GM12878 (cell line): Measurements from ENCODE around the gene SIRT2. TPM values are rescaled to one million over a fixed set of nuclear protein-coding genes. Genes with fewer than 3 reads are reported as not detected.

Experiments
- ATAC-seq: fragments of 200-7000 bp; cut with Tn5 transposase; 3 replicates; pipeline ENCODE4 v1.9.1; 2020; ENCODE audit warnings: mild to moderate bottlenecking, moderate library complexity
- BruUV-seq: library from RNA; stranded (reverse); fragments of 400-500 nt; replicated peaks from 2 replicates; lab custom pipeline; 2021; lab: Mats Ljungman, UMichigan
- CTCF ChIA-PET: fragments of 300-600 bp; sonication (Branson Sonifier 250); formaldehyde crosslinking; extraction: SDS; loops from one replicate; lab custom pipeline; 2021; ENCODE audit warnings: inconsistent platforms; lab: Yijun Ruan, JAX
- POLR2A ChIA-PET: fragments of 350-600 bp; formaldehyde crosslinking; extraction: SDS; loops from one replicate; lab custom pipeline; 2021; ENCODE audit warnings: inconsistent platforms; lab: Charles Lee
- RAD21 ChIA-PET: fragments of 300-600 bp; sonication (Branson Sonifier 250); formaldehyde crosslinking; loops from one replicate; lab custom pipeline; 2023; ENCODE audit warnings: antibody characterized with exemption; ENCODE audit not compliant: unreplicated experiment; lab: Charles Lee
- SMC1A ChIA-PET: fragments of 300-600 bp; sonication (Branson Sonifier 250); formaldehyde crosslinking; loops from one replicate; lab custom pipeline; 2023; ENCODE audit not compliant: unreplicated experiment, uncharacterized antibody; lab: Charles Lee
- DNase-seq: peaks from one replicate; pipeline ENCODE4 v3.0.0-alpha.2; 2011; ENCODE audit warnings: low read depth, low spot score
- FAIRE-seq: peaks from 3 replicates; lab custom pipeline; 2011; peaks lifted over from hg19 to GRCh38; lab: Jason Lieb, UNC
- H2AFZ ChIP-seq: 2 replicates; pipeline ENCODE4 v1.6.0; 2011; ENCODE audit warnings: low read depth, low read length, control low read depth; ENCODE audit not compliant: control insufficient read depth
- H3K27ac ChIP-seq: 2 replicates; pipeline ENCODE4 v1.5.1; 2011; ENCODE audit warnings: control low read depth; ENCODE audit not compliant: control insufficient read depth, insufficient read depth
- H3K27me3 ChIP-seq, 2 experiments: replicated peaks in 1 of 2; 2 replicates each; pipeline versions ENCODE4 v1.6.0 to v1.6.1; 2011; ENCODE audit warnings: low read length in 1 of 2; ENCODE audit not compliant: control insufficient read depth in 2 of 2, insufficient read depth in 2 of 2
- H3K36me3 ChIP-seq, 2 experiments: 2 replicates each; pipeline ENCODE4 v1.5.1; 2011; ENCODE audit warnings: low read length in 1 of 2; ENCODE audit not compliant: control insufficient read depth in 2 of 2, insufficient read depth in 2 of 2
- H3K4me1 ChIP-seq: 2 replicates; pipeline ENCODE4 v1.6.1; 2011; ENCODE audit warnings: mild to moderate bottlenecking, low read length, moderate library complexity, mixed read lengths; ENCODE audit not compliant: control insufficient read depth, insufficient read depth
- H3K4me2 ChIP-seq: 2 replicates; pipeline ENCODE4 v1.6.0; 2011; ENCODE audit warnings: control low read depth; ENCODE audit not compliant: control insufficient read depth, insufficient read depth
- H3K4me3 ChIP-seq: fragments of 200-600 bp; sonication (generic); 2 replicates; pipeline ENCODE4 v1.5.1; 2016
- H3K79me2 ChIP-seq: 2 replicates; pipeline ENCODE4 v1.6.0; 2011; ENCODE audit warnings: low read length; ENCODE audit not compliant: control insufficient read depth, insufficient read depth
- H3K9ac ChIP-seq: 2 replicates; pipeline ENCODE4 v1.8.0; 2011; ENCODE audit warnings: low read length, control low read depth, mixed read lengths; ENCODE audit not compliant: control insufficient read depth, insufficient read depth
- H3K9me3 ChIP-seq: replicated peaks from 3 replicates; pipeline ENCODE4 v1.5.1; 2011; ENCODE audit warnings: mild to moderate bottlenecking, low read length; ENCODE audit not compliant: control insufficient read depth, insufficient read depth
- H4K20me1 ChIP-seq: 2 replicates; pipeline ENCODE4 v1.6.0; 2011; ENCODE audit not compliant: control insufficient read depth, insufficient read depth
- EP300 ChIP-seq, 2 experiments: fragments of 150-350 bp in 1 of 2; IDR thresholded peaks; 2 replicates each; pipeline ENCODE4 v1.6.1; 2011 to 2012; ENCODE audit warnings: low read depth in 2 of 2, low read length in 2 of 2, borderline replicate concordance in 1 of 2, improper control_type of control experiment in 1 of 2, inconsistent platforms in 1 of 2; ENCODE audit not compliant: control insufficient read depth in 1 of 2
- FOXM1 ChIP-seq: IDR thresholded peaks from 2 replicates; pipeline ENCODE4 v1.6.1; 2012; ENCODE audit warnings: low read depth, mild to moderate bottlenecking, inconsistent platforms, low read length, moderate library complexity
- HDAC2 ChIP-seq: fragments of 200-600 bp; sonication (generic); IDR thresholded peaks from 2 replicates; pipeline ENCODE4 v1.6.1; 2017
- KDM1A ChIP-seq: fragments of 200-600 bp; sonication (generic); IDR thresholded peaks from 2 replicates; pipeline ENCODE4 v1.6.1; 2016; ENCODE audit warnings: borderline replicate concordance
- MLLT1 ChIP-seq: fragments of 450-650 bp; IDR thresholded peaks from 2 replicates; pipeline ENCODE4 v1.6.1; 2016; ENCODE audit warnings: mild to moderate bottlenecking
- PRDM15 ChIP-seq: fragments of 450-650 bp; formaldehyde crosslinking; IDR thresholded peaks from 2 replicates; pipeline ENCODE4 v1.4.0; 2020; ENCODE audit warnings: mild to moderate bottlenecking, moderate library complexity
- SKIL ChIP-seq: fragments of 450-650 bp; IDR thresholded peaks from 2 replicates; pipeline ENCODE4 v1.6.1; 2017; ENCODE audit warnings: mild to moderate bottlenecking, low read depth, inconsistent platforms; ENCODE audit not compliant: poor library complexity, severe bottlenecking
- TAF1 ChIP-seq: IDR thresholded peaks from 2 replicates; pipeline ENCODE4 v1.6.1; 2011; ENCODE audit warnings: mild to moderate bottlenecking, low read depth, low read length, borderline replicate concordance
- TCF3 ChIP-seq: IDR thresholded peaks from 2 replicates; pipeline ENCODE4 v1.6.1; 2012; ENCODE audit warnings: low read depth, mild to moderate bottlenecking, low read length, borderline replicate concordance; ENCODE audit not compliant: insufficient read depth
- ZBED1 ChIP-seq: IDR thresholded peaks from 2 replicates; pipeline ENCODE4 v1.6.1; 2016; ENCODE audit warnings: borderline replicate concordance
- ZNF207 ChIP-seq: fragments of 450-650 bp; IDR thresholded peaks from 2 replicates; pipeline ENCODE4 v1.6.1; 2014; ENCODE audit warnings: antibody characterized with exemption, mild to moderate bottlenecking, borderline replicate concordance
- ZNF622 ChIP-seq: fragments of 450-650 bp; IDR thresholded peaks from 2 replicates; pipeline ENCODE4 v1.6.1; 2017; ENCODE audit warnings: mild to moderate bottlenecking, inconsistent platforms
- ZZZ3 ChIP-seq: IDR thresholded peaks from 2 replicates; pipeline ENCODE4 v1.6.1; 2011; ENCODE audit warnings: low read depth; ENCODE audit not compliant: control insufficient read depth, insufficient read length
- WGBS: methylation state at CpG from one replicate; pipeline ENCODE4 v1.1.6; 2016; ENCODE audit warnings: low lambda C conversion rate; ENCODE audit not compliant: insufficient replicate concordance, insufficient coverage; ENCODE audit errors: missing lambda C conversion rate; 5-methylcytosine and 5-hydroxymethylcytosine counted together
- in situ Hi-C: fragments of 300-500 bp; cut with MboI; formaldehyde crosslinking; loops from 9 replicates; pipeline ENCODE4 v1.14.3; 2018; ENCODE audit warnings: mixed read lengths
- intact Hi-C: fragments of 100-400 bp; cut with micrococcal nuclease; formaldehyde crosslinking; loops from one replicate; pipeline ENCODE4 v1.14.2; 2022; ENCODE audit not compliant: unreplicated experiment
- polyA plus RNA-seq, 11 experiments: library from polyadenylated mRNA; depleted of rRNA in 4 of 11; unstranded in 6 of 11; stranded (reverse) in 5 of 11; fragments of >200 nt; fragmentation: Nextera tagmentation in 4 of 11; fragmentation: Illumina TruSeq in 1 of 11; extraction: Ambion mirVana in 4 of 11; extraction: Trizol in 1 of 11; gene quantifications; 1 replicate in 1 of 11; 2 replicates in 10 of 11; pipeline versions ENCODE4 v1.2.1 to v1.2.3, GENCODE V29; 2011 to 2016; ENCODE audit warnings: inconsistent platforms in 2 of 11, missing spikeins in 2 of 11, low read depth in 1 of 11
- total RNA-seq, 4 experiments: library from RNA; depleted of rRNA in 3 of 4; stranded (reverse); fragments of >200 nt in 3 of 4; fragmentation: Illumina TruSeq in 1 of 4; extraction: Trizol in 1 of 4; gene quantifications; 2 replicates each; pipeline versions ENCODE4 v1.2.1 to v1.2.3, GENCODE V29; 2013 to 2021

Gene SIRT2
- total and polyA plus RNA-seq, 10 of the 15 experiments (the other 5 are each of a cell fraction or from before 2014, with no cell fraction given) = 1.4 to 38.7 (median 24.1) TPM

- H3K79me2 ChIP-seq = no peaks in the 10 kb centered on the region
- ATAC-seq = no peak
- no peak overlapping the region for H3K9ac ChIP-seq
- WGBS = 92% methylated on average over 44 of the region's 44 CpGs
- no peaks in the 10 kb centered on the region for H3K27me3 ChIP-seq
- no peak overlapping the region for H3K4me2 ChIP-seq
- ChIA-PET SMC1A (no interaction called here), POLR2A (no interaction called here), CTCF (interaction anchor here (0.7 to 1.7 kb wide), 5 partner anchors 12 to 182 kb away, joined by 3 to 5 read pairs (median 3); partner anchors contain the start of genes MRPS12 and SARS2)
- no peaks in the 10 kb centered on the region for H3K9me3 ChIP-seq
- H3K4me3 ChIP-seq = no peak overlapping the region
- FAIRE-seq = no peak
- H4K20me1 ChIP-seq = no peaks in the 10 kb centered on the region
- in situ Hi-C loops = no loop called here
- no peak for DNase-seq
- intact Hi-C loops = no loop called here
- no peak overlapping the region for H3K27ac ChIP-seq
- TF ChIP-seq ZNF622 = no peak
- TF ChIP-seq MLLT1 = no peak
- TF ChIP-seq TAF1 = no peak
- no peak for TF ChIP-seq KDM1A
- no peak for TF ChIP-seq ZZZ3
- TF ChIP-seq EP300 (IDR thresholded peaks at IDR 0.05; ENCODE audit: borderline replicate concordance in 1 of 2, control insufficient read depth in 1 of 2, low read depth in 2 of 2, low read length in 2 of 2) = no peak
- TF ChIP-seq TCF3 = no peak
- TF ChIP-seq HDAC2 = no peak
- TF ChIP-seq PRDM15 (CRISPR knock-in tag) = no peak
- TF ChIP-seq ZBED1 = no peak
- TF ChIP-seq SKIL = no peak
- no peak for TF ChIP-seq ZNF207
- no peak for TF ChIP-seq FOXM1
- TF ChIP-seq, all 136 proteins: peak for 0
- RAD21 ChIA-PET = no interaction called here
- no peak overlapping the region for H2AFZ ChIP-seq
- no peaks in the 10 kb centered on the region for H3K36me3 ChIP-seq
- no peaks in the 10 kb centered on the region for H3K4me1 ChIP-seq
- TSS peak; percentile 28 for BruUV-seq
Observed at GRCh38 chr19:38915329-38916321, 16.2 kb upstream of the SIRT2 start.
